ENCODE data around the gene ARIH1. TPM values are rescaled to one million over a fixed set of nuclear protein-coding genes. Genes with fewer than 3 reads are reported as not detected.
"Not testable (repeated sequence)": the region's sequence is repeated elsewhere in the genome, so short reads cannot be mapped to it uniquely, and the experiment has no call there.

Gene ARIH1
- total RNA-seq, 1 experiment from 2014 or later, result 36.6 TPM

GRCh38 chr15:72579814-72580213 lies 105.7 kb downstream of the ARIH1 start:
- no peak for DNase-seq (ENCODE audit: low read depth in 1 of 2, low spot score in 2 of 2)
- Histone ChIP-seq H3K27me3 (replicated peaks) (no peaks in the 10 kb centered on the region), H3K4me1 (replicated peaks) (no peaks in the 10 kb centered on the region), H3K36me3 (peaks cover 81% of the 10 kb centered on the region), H3K4me3 (no peak overlapping the region), H3K9me3 (replicated peaks) (no peaks in the 10 kb centered on the region; the same call in 1 of the 2 replicates), H3K27ac (no peak overlapping the region)

DNA sequence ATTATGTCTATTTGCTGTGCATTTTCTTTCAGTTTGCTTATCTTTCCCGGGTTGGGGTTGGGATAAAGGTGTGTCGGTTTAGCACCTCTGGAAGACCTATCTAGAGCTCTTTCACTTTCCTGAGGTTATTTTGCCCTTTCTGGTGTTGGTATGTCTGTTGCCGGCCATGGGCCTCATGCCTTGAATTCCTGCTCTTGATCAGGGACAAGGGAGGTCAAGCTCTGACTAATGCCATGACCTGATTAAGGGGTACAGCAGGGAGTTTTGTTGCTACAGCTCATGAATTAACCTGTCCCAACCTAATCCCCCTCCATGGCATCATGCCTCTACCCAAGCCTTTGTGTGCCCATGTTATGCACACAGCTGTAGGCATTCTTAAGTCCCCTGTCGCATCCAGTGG lies 109.9 kb downstream of the ARIH1 start:
- Histone ChIP-seq H3K4me1 (replicated peaks) (no peaks in the 10 kb centered on the region), H3K27me3 (replicated peaks) (no peaks in the 10 kb centered on the region), H3K36me3 (peaks cover 70% of the 10 kb centered on the region), H3K27ac (no peak overlapping the region), H3K4me3 (no peak overlapping the region), H3K9me3 (replicated peaks) (no peaks in the 10 kb centered on the region)
- no peak for DNase-seq (ENCODE audit: low read depth in 1 of 2, low spot score in 2 of 2)

DNA sequence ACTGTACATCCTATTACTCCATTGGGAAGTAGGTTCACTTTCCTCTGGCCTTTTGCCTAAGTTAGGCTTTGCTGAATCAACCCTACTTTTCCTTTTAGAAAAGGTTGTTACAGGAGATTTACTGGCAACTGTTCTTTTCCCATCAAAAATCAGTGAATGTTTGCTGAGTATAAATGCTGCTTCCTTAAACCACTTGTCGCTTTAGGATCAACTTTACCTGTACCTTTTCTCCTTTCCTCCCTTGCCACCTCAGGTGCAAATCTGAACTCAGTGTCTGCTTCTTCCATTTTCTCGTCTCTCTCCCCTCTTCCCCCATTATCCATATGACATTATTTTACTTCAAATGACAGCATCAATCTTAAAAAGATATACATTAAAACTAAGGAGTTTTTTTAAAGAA lies 110.9 kb downstream of the ARIH1 start:
- Histone ChIP-seq H3K4me1 (replicated peaks) (no peaks in the 10 kb centered on the region), H3K4me3 (no peak overlapping the region), H3K36me3 (peaks cover 63% of the 10 kb centered on the region), H3K27ac (no peak overlapping the region), H3K27me3 (replicated peaks) (no peaks in the 10 kb centered on the region), H3K9me3 (replicated peaks) (no peaks in the 10 kb centered on the region)
- no peak for DNase-seq (ENCODE audit: low read depth in 1 of 2, low spot score in 2 of 2)

DNA sequence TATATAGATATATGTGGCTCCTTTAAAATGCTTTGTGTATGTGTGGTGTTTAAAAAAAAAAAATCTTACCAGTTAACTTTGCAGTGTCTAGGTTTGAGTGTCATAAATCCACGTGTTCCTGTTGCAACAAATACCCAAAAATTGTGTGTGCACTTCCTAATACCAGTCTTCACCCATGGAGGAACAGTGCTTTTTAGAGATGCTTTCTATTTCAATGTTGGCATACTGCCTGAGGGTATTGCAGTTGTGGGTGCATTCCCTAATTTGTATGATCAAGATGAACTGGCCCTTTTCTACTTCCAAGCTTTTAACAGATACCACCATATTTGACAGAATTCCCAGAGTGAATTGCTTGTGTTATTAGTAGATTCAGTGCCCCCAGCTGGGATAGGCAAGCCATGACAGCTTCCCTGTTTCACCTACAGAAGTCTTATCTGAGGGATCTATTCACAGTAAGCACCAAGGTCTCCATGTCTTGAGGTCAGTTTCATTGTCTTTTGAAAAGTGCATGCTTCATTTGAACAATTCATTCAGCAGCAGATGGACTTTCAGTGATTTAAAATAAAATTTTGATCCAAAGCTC lies 111.4 kb downstream of the ARIH1 start:
- Histone ChIP-seq H3K36me3 (peaks cover 57% of the 10 kb centered on the region), H3K27me3 (replicated peaks) (no peaks in the 10 kb centered on the region), H3K27ac (no peak overlapping the region), H3K4me1 (replicated peaks) (no peaks in the 10 kb centered on the region), H3K4me3 (no peak overlapping the region), H3K9me3 (replicated peaks) (no peaks in the 10 kb centered on the region)
- DNase-seq (ENCODE audit: low read depth in 1 of 2, low spot score in 2 of 2), result no peak

- Histone ChIP-seq H3K27ac (no peak overlapping the region), H3K4me3 (no peak overlapping the region), H3K36me3 (peaks cover 34% of the 10 kb centered on the region), H3K27me3 (replicated peaks) (no peaks in the 10 kb centered on the region), H3K4me1 (replicated peaks) (no peaks in the 10 kb centered on the region), H3K9me3 (replicated peaks) (no peaks in the 10 kb centered on the region)
- no peak for DNase-seq (ENCODE audit: low read depth in 1 of 2, low spot score in 2 of 2)
Measured at GRCh38 chr15:72588096-72588495, 114.0 kb downstream of the ARIH1 start.

- peaks cover 12% of the 10 kb centered on the region for H3K36me3 ChIP-seq
- H3K9me3 ChIP-seq (replicated peaks), result no peaks in the 10 kb centered on the region
- H3K27me3 ChIP-seq (replicated peaks), result no peaks in the 10 kb centered on the region
- no peak overlapping the region for H3K27ac ChIP-seq
- no peaks in the 10 kb centered on the region for H3K4me1 ChIP-seq (replicated peaks)
- DNase-seq (ENCODE audit: low read depth in 1 of 2, low spot score in 2 of 2), result no peak
- H3K4me3 ChIP-seq, result no peak overlapping the region
Measured at GRCh38 chr15:72590427-72590826, 116.3 kb downstream of the ARIH1 start.

DNA sequence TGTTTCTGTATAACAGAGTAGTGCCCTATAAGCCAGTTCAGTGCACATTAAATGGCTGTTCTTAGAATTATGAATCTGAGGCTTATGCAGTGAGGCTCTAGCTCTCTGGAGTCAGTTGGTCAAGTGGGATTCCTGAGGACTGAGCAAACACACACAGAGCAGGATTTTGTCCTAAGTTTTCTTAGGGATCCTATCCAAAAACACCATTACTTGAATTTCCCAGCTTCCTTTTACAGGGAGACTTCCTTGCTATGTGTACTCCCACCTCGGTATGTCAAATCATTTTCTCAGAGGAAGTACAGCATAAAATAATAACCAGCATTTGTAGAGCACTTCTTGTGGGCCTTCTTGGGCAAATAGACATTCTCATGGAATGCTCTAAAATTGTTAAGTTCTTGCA lies 117.2 kb downstream of the ARIH1 start:
- H3K36me3 ChIP-seq, result 0 out of 2 replicates have a peak, but pooled peaks cover 3% of the 10 kb centered on the region

DNA sequence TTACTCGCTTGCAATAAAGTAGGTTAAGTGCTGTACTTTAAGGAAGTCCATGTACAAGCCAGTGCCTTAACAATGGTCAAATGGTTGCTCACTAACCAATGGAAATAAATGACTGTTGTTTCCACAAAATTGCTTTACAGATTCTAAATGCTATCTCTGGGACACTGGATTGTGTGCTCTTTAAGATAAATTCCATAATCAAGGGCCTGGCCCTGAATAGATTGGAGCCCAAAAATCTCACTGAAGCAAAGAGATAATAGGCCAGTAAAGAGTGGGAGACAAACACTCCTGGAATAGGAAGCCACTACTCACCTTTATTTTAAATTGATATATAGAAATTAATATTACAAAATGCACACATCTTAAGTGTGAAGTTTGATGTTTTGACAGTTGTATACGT lies 118.0 kb downstream of the ARIH1 start:
- H3K4me3 ChIP-seq, result no peak overlapping the region
- no peak for DNase-seq (ENCODE audit: low read depth in 1 of 2, low spot score in 2 of 2)
- no peaks in the 10 kb centered on the region for H3K9me3 ChIP-seq (replicated peaks)
- H3K27ac ChIP-seq, result no peak overlapping the region
- H3K36me3 ChIP-seq, result no peaks in the 10 kb centered on the region
- no peaks in the 10 kb centered on the region for H3K4me1 ChIP-seq (replicated peaks)
- H3K27me3 ChIP-seq (replicated peaks), result no peaks in the 10 kb centered on the region

More for the DNA sequence above, 117.2 kb downstream of the ARIH1 start:
- no peak overlapping the region for H3K4me3 ChIP-seq
- no peak for DNase-seq (ENCODE audit: low read depth in 1 of 2, low spot score in 2 of 2)
- H3K9me3 ChIP-seq (replicated peaks), result no peaks in the 10 kb centered on the region
- no peaks in the 10 kb centered on the region for H3K4me1 ChIP-seq (replicated peaks)
- H3K27me3 ChIP-seq (replicated peaks), result no peaks in the 10 kb centered on the region
- H3K27ac ChIP-seq, result no peak overlapping the region

DNA sequence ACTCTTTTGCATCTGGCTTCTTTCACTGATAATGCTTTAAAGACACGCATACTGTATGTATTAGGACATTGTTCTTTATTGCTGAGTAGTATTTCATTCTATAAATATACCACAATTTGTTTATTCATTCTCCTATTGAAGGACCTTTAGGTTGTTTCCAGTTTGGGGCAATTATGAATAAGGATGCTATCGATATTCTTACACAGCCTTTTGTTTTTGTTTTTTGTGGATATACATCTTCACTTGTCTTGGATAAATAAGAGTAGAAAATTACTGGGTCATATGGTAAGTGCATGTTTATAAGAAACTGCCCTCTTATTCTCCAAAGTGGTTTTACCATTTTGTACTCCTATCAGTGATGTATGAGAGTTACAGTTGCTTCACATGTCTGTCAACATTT lies 118.5 kb downstream of the ARIH1 start:
- Histone ChIP-seq H3K4me1 (replicated peaks) (no peaks in the 10 kb centered on the region), H3K27ac (no peak overlapping the region)

GRCh38 chr15:72593838-72594237 lies 119.7 kb downstream of the ARIH1 start:
- no peaks in the 10 kb centered on the region for H3K9me3 ChIP-seq (replicated peaks)

More for the DNA sequence above, 118.5 kb downstream of the ARIH1 start:
- no peaks in the 10 kb centered on the region for H3K36me3 ChIP-seq
- no peak for DNase-seq (ENCODE audit: low read depth in 1 of 2, low spot score in 2 of 2)
- no peaks in the 10 kb centered on the region for H3K27me3 ChIP-seq (replicated peaks)
- no peak overlapping the region for H3K4me3 ChIP-seq
- no peaks in the 10 kb centered on the region for H3K9me3 ChIP-seq (replicated peaks)

GRCh38 chr15:72599855-72600464 lies 125.8 kb downstream of the ARIH1 start:
- no peaks in the 10 kb centered on the region for H3K27me3 ChIP-seq (replicated peaks)
- no peaks in the 10 kb centered on the region for H3K9me3 ChIP-seq (replicated peaks)
- H3K4me1 ChIP-seq (replicated peaks), result no peaks in the 10 kb centered on the region
- DNase-seq (ENCODE audit: low read depth in 1 of 2, low spot score in 2 of 2), result peak in 1 of 2 experiments; percentile 36
- no peak overlapping the region for H3K4me3 ChIP-seq
- H3K27ac ChIP-seq, result no peak overlapping the region
- H3K36me3 ChIP-seq, result no peaks in the 10 kb centered on the region

More at GRCh38 chr15:72593838-72594237, 119.7 kb downstream of the ARIH1 start:
- Histone ChIP-seq H3K27me3 (replicated peaks) (no peaks in the 10 kb centered on the region), H3K36me3 (no peaks in the 10 kb centered on the region), H3K27ac (no peak overlapping the region), H3K4me3 (no peak overlapping the region), H3K4me1 (replicated peaks) (no peaks in the 10 kb centered on the region)
- no peak for DNase-seq (ENCODE audit: low read depth in 1 of 2, low spot score in 2 of 2)

DNA sequence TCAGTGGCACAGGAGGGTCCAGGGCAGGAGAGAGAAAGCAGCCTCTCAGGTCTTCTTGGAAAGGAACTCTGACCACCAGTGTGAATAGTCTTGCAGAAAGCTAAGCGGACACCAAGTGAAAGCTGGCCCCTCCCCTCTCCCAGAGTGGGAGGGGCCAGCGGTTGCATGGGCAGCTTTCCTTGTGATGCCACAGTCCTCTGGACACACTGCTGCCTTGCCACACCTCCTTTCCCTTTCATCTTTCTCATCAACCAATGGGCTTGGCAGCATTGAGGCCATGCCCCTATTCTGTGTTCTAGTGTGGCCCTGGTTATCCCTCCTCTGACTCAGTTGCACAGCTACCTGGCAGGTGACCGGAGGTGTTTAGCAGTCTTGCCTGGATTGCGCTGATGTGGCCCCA lies 130.7 kb downstream of the ARIH1 start:
- no peak for DNase-seq (ENCODE audit: low read depth in 1 of 2, low spot score in 2 of 2)
- H3K4me3 ChIP-seq, result no peak overlapping the region
- no peaks in the 10 kb centered on the region for H3K36me3 ChIP-seq
- no peaks in the 10 kb centered on the region for H3K9me3 ChIP-seq (replicated peaks)
- no peaks in the 10 kb centered on the region for H3K27me3 ChIP-seq (replicated peaks)
- no peak overlapping the region for H3K27ac ChIP-seq
- no peaks in the 10 kb centered on the region for H3K4me1 ChIP-seq (replicated peaks)

- H3K9me3 ChIP-seq (replicated peaks); H3K4me3 ChIP-seq; H3K27ac ChIP-seq; H3K36me3 ChIP-seq; H3K27me3 ChIP-seq (replicated peaks); H3K4me1 ChIP-seq (replicated peaks); DNase-seq (ENCODE audit: low read depth in 1 of 2, low spot score in 2 of 2): not testable (repeated sequence)
Measured at GRCh38 chr15:72608084-72608483, 134.0 kb downstream of the ARIH1 start.

GRCh38 chr15:72609862-72610261 lies 135.7 kb downstream of the ARIH1 start:
- Histone ChIP-seq H3K27ac (no peak overlapping the region), H3K36me3 (no peaks in the 10 kb centered on the region), H3K27me3 (replicated peaks) (no peaks in the 10 kb centered on the region; the same call in 1 of the 2 replicates), H3K4me1 (replicated peaks) (no peaks in the 10 kb centered on the region), H3K9me3 (replicated peaks) (no peaks in the 10 kb centered on the region), H3K4me3 (no peak overlapping the region)
- DNase-seq (ENCODE audit: low read depth in 1 of 2, low spot score in 2 of 2), result no peak

GRCh38 chr15:72612324-72612723 lies 138.2 kb downstream of the ARIH1 start:
- not testable (repeated sequence) for H3K36me3 ChIP-seq; DNase-seq (ENCODE audit: low read depth in 1 of 2, low spot score in 2 of 2)

More at GRCh38 chr15:72612324-72612723, 138.2 kb downstream of the ARIH1 start:
- not testable (repeated sequence) for H3K27ac ChIP-seq; H3K4me3 ChIP-seq; H3K4me1 ChIP-seq (replicated peaks); H3K27me3 ChIP-seq (replicated peaks); H3K9me3 ChIP-seq (replicated peaks)
